ENCODE measurements around the gene FTHL17. TPM values are rescaled to one million over a fixed set of nuclear protein-coding genes. Genes with fewer than 3 reads are reported as not detected.

The FTHL17 gene
- total RNA-seq, 4 donors from 2014 or later, result not detected

DNA sequence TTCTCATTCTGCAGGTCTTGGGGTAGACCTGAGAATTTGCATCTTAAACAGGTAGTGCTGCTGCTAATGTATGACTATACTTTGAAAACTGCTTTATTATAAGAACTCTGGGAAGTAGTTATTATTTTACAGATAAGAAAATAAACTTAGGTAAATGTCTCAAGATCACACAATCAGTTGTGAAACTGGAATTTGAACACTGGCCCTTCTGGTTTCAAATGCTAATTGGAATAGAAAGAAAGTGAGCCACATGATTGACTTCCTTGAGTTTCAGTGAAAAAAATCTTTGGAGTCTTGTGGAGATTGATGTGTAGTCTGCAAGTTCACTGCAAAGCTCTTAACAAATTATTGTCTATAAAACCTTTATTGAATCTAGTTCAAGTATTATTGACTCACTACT, 44.5 kb downstream of the FTHL17 start:
- Histone ChIP-seq H3K9me3 (peaks cover under 1% of the 10 kb centered on the region), H3K27me3 (no peaks in the 10 kb centered on the region), H3K4me3 (replicated peaks in 1 of 3) (no peak overlapping the region), H3K27ac (no peak overlapping the region), H3K4me1 (no peaks in the 10 kb centered on the region), H3K36me3 (no peaks in the 10 kb centered on the region)
- TF ChIP-seq CTCF (IDR thresholded peaks at IDR 0.05) (no peak), POLR2A (IDR thresholded peaks at IDR 0.05) (no peak)
- no peak for DNase-seq
- intact Hi-C loops (cut with DNase I), result no loop called here

DNA sequence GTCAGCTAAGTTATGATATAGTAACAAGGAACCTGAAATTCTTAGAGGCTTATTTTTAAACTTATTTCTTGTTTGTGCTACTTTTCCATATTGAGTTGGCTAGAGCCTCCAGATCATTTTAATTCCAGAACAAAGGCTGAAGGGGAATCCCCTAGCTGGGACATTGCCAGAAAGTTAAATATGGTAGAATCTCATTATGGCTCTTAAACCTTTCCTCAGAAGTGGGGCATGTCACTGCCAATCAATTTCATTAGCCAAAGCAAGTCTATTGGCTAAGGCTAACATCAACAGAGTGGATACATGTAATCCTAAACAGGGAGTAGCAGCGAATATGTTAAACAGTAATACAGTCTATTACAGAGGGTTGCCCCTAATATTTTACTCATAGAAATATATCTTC, 47.0 kb downstream of the FTHL17 start:
- no peak for DNase-seq
- intact Hi-C loops (cut with DNase I), result no loop called here
- no peaks in the 10 kb centered on the region for H3K4me1 ChIP-seq
- WGBS, 2 donors, result 85 to 95% methylated on average over 1 of the region's 1 CpG
- no peaks in the 10 kb centered on the region for H3K27me3 ChIP-seq
- TF ChIP-seq POLR2A (IDR thresholded peaks at IDR 0.05), result no peak
- TF ChIP-seq CTCF (IDR thresholded peaks at IDR 0.05), result no peak
- no peak overlapping the region for H3K4me3 ChIP-seq (replicated peaks in 1 of 3)
- H3K9me3 ChIP-seq, result peaks cover 2% of the 10 kb centered on the region
- H3K27ac ChIP-seq, result no peak overlapping the region
- H3K36me3 ChIP-seq, result no peaks in the 10 kb centered on the region

- no peaks in the 10 kb centered on the region for H3K36me3 ChIP-seq
- TF ChIP-seq POLR2A (IDR thresholded peaks at IDR 0.05) (no peak), CTCF (IDR thresholded peaks at IDR 0.05) (no peak)
- intact Hi-C loops (cut with DNase I), result no loop called here
- no peaks in the 10 kb centered on the region for H3K4me1 ChIP-seq
- no peak overlapping the region for H3K4me3 ChIP-seq (replicated peaks in 1 of 3)
- no peak overlapping the region for H3K27ac ChIP-seq
- 57 to 80% methylated on average over 1 to 2 of the region's 2 CpGs for WGBS, 2 donors
- H3K9me3 ChIP-seq, result peaks cover 2% of the 10 kb centered on the region
- no peak for DNase-seq
- no peaks in the 10 kb centered on the region for H3K27me3 ChIP-seq
Measured at GRCh38 chrX:31021537-31021936, 50.3 kb downstream of the FTHL17 start.

Other genes with a start within 250 kb of the FTHL17 start
- gene TAB3, start 182.8 kb downstream of the FTHL17 start, total RNA-seq, result 10 to 100 TPM; 38.8 to 59.9 (median 46.6) TPM